Stomach smooth muscle (tissue), 2 donors: ENCODE measurements around the gene PRKAB2.
"Not testable (repeated sequence)": the region's sequence is repeated elsewhere in the genome, so short reads cannot be mapped to it uniquely, and the experiment has no call there.

ENCODE experiments used
- H3K27ac ChIP-seq: one replicate; pipeline ENCODE4 v1.7.0; 2013; ENCODE audit warnings: mild to moderate bottlenecking, low read length, inconsistent platforms
- H3K27me3 ChIP-seq, 2 donors: one replicate each; pipeline ENCODE4 v1.7.0; 2013; ENCODE audit warnings: low read length in 2 of 2; ENCODE audit not compliant: insufficient read depth in 2 of 2, control insufficient read depth in 1 of 2
- H3K36me3 ChIP-seq, 2 donors: one replicate each; pipeline ENCODE4 v1.7.0; 2013; ENCODE audit warnings: low read length in 2 of 2; ENCODE audit not compliant: control insufficient read depth in 2 of 2, insufficient read depth in 2 of 2
- H3K4me1 ChIP-seq: one replicate; pipeline ENCODE4 v1.7.0; 2013; ENCODE audit warnings: low read length; ENCODE audit not compliant: control insufficient read depth, insufficient read depth
- H3K4me3 ChIP-seq, 2 donors: one replicate each; pipeline ENCODE4 v1.7.0; 2013; ENCODE audit warnings: low read length in 2 of 2
- H3K9ac ChIP-seq, 2 donors: one replicate each; pipeline ENCODE4 v1.7.0; 2013; ENCODE audit warnings: low read length in 2 of 2, mild to moderate bottlenecking in 1 of 2
- H3K9me3 ChIP-seq, 2 donors: one replicate each; pipeline ENCODE4 v1.7.0; 2013; ENCODE audit warnings: low read length in 2 of 2; ENCODE audit not compliant: control insufficient read depth in 2 of 2
- donor health status: healthy.
- donor health status: Pancreatic carcinoma.

The PRKAB2 gene

GRCh38 chr1:147110434-147110833, 61.8 kb downstream of the PRKAB2 start:
- H3K27ac ChIP-seq = no peak overlapping the region
- H3K36me3 ChIP-seq = no peaks in the 10 kb centered on the region
- H3K9ac ChIP-seq = no peak overlapping the region
- H3K27me3 ChIP-seq = peaks cover 0 to 8% of the 10 kb centered on the region in 2 donors
- H3K4me1 ChIP-seq = no peaks in the 10 kb centered on the region
- H3K4me3 ChIP-seq = no peak overlapping the region
- no peaks in the 10 kb centered on the region for H3K9me3 ChIP-seq

- Histone ChIP-seq H3K4me3 (no peak overlapping the region), H3K36me3 (no peaks in the 10 kb centered on the region), H3K9ac (no peak overlapping the region)
These were observed 62.5 kb downstream of the PRKAB2 start for GRCh38 chr1:147109762-147110161.

GRCh38 chr1:147109041-147109440, 63.2 kb downstream of the PRKAB2 start:
- H3K27ac ChIP-seq = no peak overlapping the region
- H3K9ac ChIP-seq = no peak overlapping the region

More at GRCh38 chr1:147109762-147110161, 62.5 kb downstream of the PRKAB2 start:
- Histone ChIP-seq H3K4me1 (no peaks in the 10 kb centered on the region), H3K27ac (no peak overlapping the region), H3K9me3 (no peaks in the 10 kb centered on the region), H3K27me3 (peaks cover 0 to 8% of the 10 kb centered on the region in 2 donors)

GRCh38 chr1:147106407-147106881, 65.8 kb downstream of the PRKAB2 start:
- H3K9ac ChIP-seq, H3K9me3 ChIP-seq, H3K27ac ChIP-seq, H3K4me1 ChIP-seq, H3K36me3 ChIP-seq, H3K4me3 ChIP-seq: not testable (repeated sequence)
- H3K27me3 ChIP-seq = peaks cover 0 to 12% of the 10 kb centered on the region in 2 donors

More at GRCh38 chr1:147109041-147109440, 63.2 kb downstream of the PRKAB2 start:
- H3K9me3 ChIP-seq = no peaks in the 10 kb centered on the region
- H3K36me3 ChIP-seq = no peaks in the 10 kb centered on the region
- no peak overlapping the region for H3K4me3 ChIP-seq
- no peaks in the 10 kb centered on the region for H3K4me1 ChIP-seq
- peaks cover 0 to 12% of the 10 kb centered on the region in 2 donors for H3K27me3 ChIP-seq

GRCh38 chr1:147105909-147106308, 66.4 kb downstream of the PRKAB2 start:
- Histone ChIP-seq H3K4me3 (no peak overlapping the region), H3K4me1 (no peaks in the 10 kb centered on the region), H3K27me3 (peaks cover 0 to 14% of the 10 kb centered on the region in 2 donors), H3K9me3 (no peaks in the 10 kb centered on the region), H3K27ac (no peak overlapping the region), H3K36me3 (no peaks in the 10 kb centered on the region), H3K9ac (no peak overlapping the region)
